Measurements from ENCODE around the gene FRMD4A.

DNA sequence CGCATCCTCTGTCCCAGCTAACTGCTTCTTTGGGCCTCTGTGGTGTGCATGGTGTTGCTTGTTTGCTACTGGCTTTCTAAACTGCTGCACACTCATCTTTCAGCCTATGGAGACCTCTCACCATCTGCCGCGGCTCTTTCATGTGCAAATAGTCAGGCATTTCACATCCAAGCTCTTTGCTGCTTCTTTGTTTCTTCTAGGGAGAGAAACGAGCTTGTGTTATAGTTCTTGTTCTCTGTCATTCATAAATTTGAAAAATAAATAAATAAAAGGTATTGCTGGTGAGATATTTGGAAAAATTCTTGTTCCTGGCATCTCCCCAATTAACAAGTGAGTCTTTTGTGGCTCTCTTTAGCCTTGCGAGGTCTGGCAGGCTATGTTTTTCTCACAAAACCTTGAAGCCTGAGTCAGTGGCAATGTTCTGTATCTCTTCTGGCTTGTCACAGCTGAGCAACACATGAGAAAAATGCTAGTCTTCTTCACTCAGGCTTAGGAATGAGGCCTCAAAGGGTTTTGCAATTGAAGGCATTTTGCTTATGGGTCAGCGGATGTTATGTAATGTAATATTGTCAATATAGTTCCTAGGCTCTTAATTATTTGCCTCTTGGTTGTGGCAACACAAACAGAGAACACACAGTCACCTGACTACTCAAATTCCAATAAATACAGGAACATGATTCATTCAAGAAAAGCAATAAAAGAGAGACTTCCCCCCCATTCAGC is 274.0 kb downstream of the FRMD4A start:
- no peak for TF ChIP-seq EP300 (IDR thresholded peaks at IDR 0.05; ENCODE audit: low read depth)
- TF ChIP-seq, protein P1, sequence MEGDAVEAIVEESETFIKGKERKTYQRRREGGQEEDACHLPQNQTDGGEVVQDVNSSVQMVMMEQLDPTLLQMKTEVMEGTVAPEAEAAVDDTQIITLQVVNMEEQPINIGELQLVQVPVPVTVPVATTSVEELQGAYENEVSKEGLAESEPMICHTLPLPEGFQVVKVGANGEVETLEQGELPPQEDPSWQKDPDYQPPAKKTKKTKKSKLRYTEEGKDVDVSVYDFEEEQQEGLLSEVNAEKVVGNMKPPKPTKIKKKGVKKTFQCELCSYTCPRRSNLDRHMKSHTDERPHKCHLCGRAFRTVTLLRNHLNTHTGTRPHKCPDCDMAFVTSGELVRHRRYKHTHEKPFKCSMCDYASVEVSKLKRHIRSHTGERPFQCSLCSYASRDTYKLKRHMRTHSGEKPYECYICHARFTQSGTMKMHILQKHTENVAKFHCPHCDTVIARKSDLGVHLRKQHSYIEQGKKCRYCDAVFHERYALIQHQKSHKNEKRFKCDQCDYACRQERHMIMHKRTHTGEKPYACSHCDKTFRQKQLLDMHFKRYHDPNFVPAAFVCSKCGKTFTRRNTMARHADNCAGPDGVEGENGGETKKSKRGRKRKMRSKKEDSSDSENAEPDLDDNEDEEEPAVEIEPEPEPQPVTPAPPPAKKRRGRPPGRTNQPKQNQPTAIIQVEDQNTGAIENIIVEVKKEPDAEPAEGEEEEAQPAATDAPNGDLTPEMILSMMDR (IDR thresholded peaks at IDR 0.05) = no peak
